PC-3 (cell line): ENCODE results near the gene ZNF33B. TPM values are rescaled to one million over a fixed set of nuclear protein-coding genes. Genes with fewer than 3 reads are reported as not detected.

Source experiments
- ATAC-seq: fragments of 200-7000 bp; cut with Tn5 transposase; 2 replicates; pipeline ENCODE4 v1.9.1; 2020; ENCODE audit warnings: mild to moderate bottlenecking, moderate library complexity
- BruUV-seq: library from RNA; stranded (reverse); fragments of 400-500 nt; replicated peaks from 2 replicates; lab custom pipeline; 2021; lab: Mats Ljungman, UMichigan
- CTCF ChIA-PET: fragments of 300-600 bp; sonication (Branson Sonifier 250); formaldehyde crosslinking; loops from one replicate; lab custom pipeline; 2022; ENCODE audit warnings: antibody characterized with exemption; lab: Charles Lee
- POLR2A ChIA-PET: fragments of 300-600 bp; sonication (Branson Sonifier 250); formaldehyde crosslinking; loops from one replicate; lab custom pipeline; 2022; ENCODE audit warnings: antibody characterized with exemption; ENCODE audit not compliant: unreplicated experiment; lab: Charles Lee
- DNase-seq: peaks from one replicate; pipeline ENCODE4 v3.0.0-alpha.2; 2015
- H2AFZ ChIP-seq: fragments of 300-600 bp; sonication (generic); 2 replicates; pipeline ENCODE4 v1.6.0; 2016; ENCODE audit warnings: antibody characterized with exemption, low read length
- H3F3A ChIP-seq: fragments of 300-600 bp; sonication (generic); one replicate; pipeline ENCODE4 v1.6.0; 2017; ENCODE audit warnings: antibody characterized with exemption, low read length, control low read depth, mild to moderate bottlenecking; ENCODE audit not compliant: unreplicated experiment
- H3K27ac ChIP-seq: fragments of 300-600 bp; sonication (generic); 2 replicates; pipeline ENCODE4 v1.5.1; 2016; ENCODE audit warnings: mild to moderate bottlenecking, low read length
- H3K27me3 ChIP-seq: fragments of 300-600 bp; sonication (generic); 2 replicates; pipeline ENCODE4 v1.6.1; 2016; ENCODE audit warnings: low read length, mixed read lengths
- H3K36me3 ChIP-seq: fragments of 300-600 bp; sonication (generic); 2 replicates; pipeline ENCODE4 v1.6.1; 2016; ENCODE audit warnings: low read depth, mixed run types, low read length, mixed read lengths
- H3K4me1 ChIP-seq: fragments of 300-600 bp; sonication (generic); 2 replicates; pipeline ENCODE4 v1.5.1; 2016; ENCODE audit warnings: low read length; ENCODE audit not compliant: insufficient read depth
- H3K4me2 ChIP-seq: fragments of 300-600 bp; sonication (generic); 2 replicates; pipeline ENCODE4 v1.6.0; 2016; ENCODE audit warnings: low read length
- H3K4me3 ChIP-seq: fragments of 300-600 bp; sonication (generic); 2 replicates; pipeline ENCODE4 v1.5.1; 2016; ENCODE audit warnings: mild to moderate bottlenecking, low read length, mixed read lengths
- H3K79me2 ChIP-seq: fragments of 300-600 bp; sonication (generic); 2 replicates; pipeline ENCODE4 v1.6.1; 2017; ENCODE audit warnings: low read length, mixed read lengths
- H3K9ac ChIP-seq: fragments of 300-600 bp; sonication (generic); 2 replicates; pipeline ENCODE4 v1.6.0; 2016; ENCODE audit warnings: mild to moderate bottlenecking, low read length
- H3K9me2 ChIP-seq: fragments of 300-600 bp; sonication (generic); replicated peaks from 2 replicates; pipeline ENCODE4 v1.6.1; 2016; ENCODE audit warnings: mixed run types, low read length, mixed read lengths
- H3K9me3 ChIP-seq: fragments of 300-600 bp; sonication (generic); 2 replicates; pipeline ENCODE4 v1.6.1; 2016; ENCODE audit warnings: low read length, mixed read lengths
- H4K20me1 ChIP-seq: fragments of 300-600 bp; sonication (generic); 2 replicates; pipeline ENCODE4 v1.6.1; 2016; ENCODE audit warnings: low read length, mixed read lengths
- CTCF ChIP-seq: fragments of 300-600 bp; sonication (generic); conservative IDR thresholded peaks from 2 replicates; pipeline ENCODE4 v1.5.1; 2017; ENCODE audit warnings: antibody characterized with exemption, low read depth, mild to moderate bottlenecking, low read length
- EZH2 ChIP-seq: fragments of 300-600 bp; sonication (generic); IDR thresholded peaks from one replicate; pipeline ENCODE4 v1.6.1; 2017; ENCODE audit warnings: antibody characterized with exemption, mild to moderate bottlenecking, low read length; ENCODE audit not compliant: unreplicated experiment
- EZH2phosphoT487 ChIP-seq: fragments of 300-600 bp; sonication (generic); IDR thresholded peaks from 2 replicates; pipeline ENCODE4 v1.6.1; 2018; ENCODE audit warnings: mild to moderate bottlenecking, antibody characterized with exemption, low read length, borderline replicate concordance
- intact Hi-C: fragments of 100-400 bp; cut with micrococcal nuclease; formaldehyde crosslinking; loops from 2 replicates; pipeline ENCODE4 v1.9.0; 2023
- total RNA-seq: library from RNA; depleted of rRNA; stranded (reverse); fragments of >200 nt; gene quantifications from 2 replicates; pipeline ENCODE4 v1.2.3, GENCODE V29; 2014; rRNA removed

ZNF33B gene
- total RNA-seq, 1 experiment from 2014 or later, result 6.2 TPM

- no peaks in the 10 kb centered on the region for H3K27me3 ChIP-seq
- H3K4me3 ChIP-seq, result no peak overlapping the region
- H3F3A ChIP-seq, result no peaks in the 10 kb centered on the region
- H3K36me3 ChIP-seq, result peaks cover 64% of the 10 kb centered on the region
- POLR2A ChIA-PET, result no interaction called here
- no peak overlapping the region for H3K4me2 ChIP-seq
- CTCF ChIA-PET, result no interaction called here
- H3K9ac ChIP-seq, result no peak overlapping the region
- H3K27ac ChIP-seq, result no peak overlapping the region
- TF ChIP-seq CTCF (no peak), EZH2 (no peak), EZH2phosphoT487 (no peak)
- BruUV-seq, result no TSS peak
- peaks cover 2% of the 10 kb centered on the region; the same call in 1 of the 2 replicates for H3K79me2 ChIP-seq
- no peak for ATAC-seq
- no peaks in the 10 kb centered on the region for H3K4me1 ChIP-seq
- H3K9me3 ChIP-seq, result peaks cover 20% of the 10 kb centered on the region
- H2AFZ ChIP-seq, result no peak overlapping the region
- no peaks in the 10 kb centered on the region for H3K9me2 ChIP-seq
- DNase-seq, result no peak
- intact Hi-C loops, result no loop called here
- no peaks in the 10 kb centered on the region for H4K20me1 ChIP-seq
Observed at GRCh38 chr10:42544945-42545344, 93.4 kb downstream of the ZNF33B start.

- H2AFZ ChIP-seq, result no peak overlapping the region
- no peak for ATAC-seq
- BruUV-seq, result no TSS peak
- no peak for TF ChIP-seq EZH2phosphoT487
- TF ChIP-seq CTCF, result no peak
- no peak for TF ChIP-seq EZH2
- no peaks in the 10 kb centered on the region for H3K9me2 ChIP-seq
- H3K27ac ChIP-seq, result no peak overlapping the region
- no peak overlapping the region for H3K4me2 ChIP-seq
- intact Hi-C loops, result no loop called here
- no peaks in the 10 kb centered on the region for H3K4me1 ChIP-seq
- no peaks in the 10 kb centered on the region for H3K79me2 ChIP-seq
- H3K9ac ChIP-seq, result no peak overlapping the region
- no peaks in the 10 kb centered on the region for H4K20me1 ChIP-seq
- H3K9me3 ChIP-seq, result peaks cover 20% of the 10 kb centered on the region
- no peak overlapping the region for H3K4me3 ChIP-seq
- ChIA-PET CTCF (no interaction called here), POLR2A (no interaction called here)
- peaks cover 72% of the 10 kb centered on the region for H3K36me3 ChIP-seq
- no peak for DNase-seq
- no peaks in the 10 kb centered on the region for H3F3A ChIP-seq
- H3K27me3 ChIP-seq, result no peaks in the 10 kb centered on the region
Observed at GRCh38 chr10:42543840-42544372, 94.5 kb downstream of the ZNF33B start.

Other genes with a start within 250 kb of the ZNF33B start
- 36.6 and 41.9 TPM in 2 replicates for gene BMS1, start 144.2 kb upstream of the ZNF33B start, total RNA-seq